Bronchial epithelial cell (primary cell): ENCODE results near the gene SDCBP2. TPM values are rescaled to one million over a fixed set of nuclear protein-coding genes. Genes with fewer than 3 reads are reported as not detected.
A peak's percentile ranks its signal among the peaks of the same experiment; 100 is the strongest.

Experiments
- DNase-seq: peaks from one replicate; pipeline ENCODE4 v3.0.0-alpha.2; 2010; ENCODE audit warnings: low read depth
- FAIRE-seq: peaks from 2 replicates; lab custom pipeline; 2011; peaks lifted over from hg19 to GRCh38; lab: Jason Lieb, UNC
- H3K27me3 ChIP-seq: 2 replicates; pipeline ENCODE4 v1.5.1; 2011; ENCODE audit warnings: low read length; ENCODE audit not compliant: control insufficient read depth, insufficient read depth
- H3K36me3 ChIP-seq: 2 replicates; pipeline ENCODE4 v1.5.1; 2011; ENCODE audit warnings: low read length; ENCODE audit not compliant: control insufficient read depth, insufficient read depth
- H3K4me3 ChIP-seq: 2 replicates; pipeline ENCODE4 v1.5.1; 2011; ENCODE audit warnings: mild to moderate bottlenecking, low read depth, low read length, control low read depth
- CTCF ChIP-seq: IDR thresholded peaks from 2 replicates; pipeline ENCODE4 v1.5.1; 2011; ENCODE audit warnings: mild to moderate bottlenecking, moderate library complexity, low read length, control low read depth, inconsistent platforms; ENCODE audit not compliant: insufficient read depth, severe bottlenecking
- total RNA-seq: library from RNA; depleted of rRNA; stranded (reverse); fragments of >200 nt; gene quantifications from 2 replicates; pipeline ENCODE4 v1.2.1, GENCODE V29; 2014

The SDCBP2 gene
- total RNA-seq, 1 donor from 2014 or later = 96.4 TPM

DNA sequence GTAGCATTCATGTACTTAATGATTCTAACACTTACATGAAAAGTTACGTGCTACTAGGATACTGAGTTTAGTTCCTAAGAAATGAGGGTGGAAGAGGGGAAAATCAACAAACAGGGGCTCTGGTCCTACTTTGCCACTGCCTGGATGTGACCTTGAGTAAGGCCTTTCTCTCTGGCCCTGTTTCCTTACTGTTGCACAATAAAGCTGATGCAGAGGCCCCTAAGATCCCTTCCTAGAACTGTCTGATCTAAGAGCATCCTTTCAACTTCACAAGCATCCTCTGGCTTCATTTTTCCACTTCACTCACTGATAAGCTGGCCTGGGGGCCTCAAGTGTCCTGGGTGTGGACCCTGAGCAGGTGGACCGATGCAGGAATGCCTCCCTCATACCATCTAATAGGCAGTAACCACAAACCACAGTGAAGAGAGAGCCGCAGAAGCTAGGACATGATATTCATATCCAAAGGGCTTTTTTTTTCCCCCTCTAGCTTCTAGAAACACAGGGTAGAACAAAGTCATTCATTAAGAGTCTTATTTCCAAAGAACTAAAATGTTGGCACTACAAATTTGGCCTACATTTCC lies 42.4 kb upstream of the SDCBP2 start:
- Histone ChIP-seq H3K36me3 (peaks cover 14% of the 10 kb centered on the region), H3K27me3 (no peaks in the 10 kb centered on the region)
- no peak for TF ChIP-seq CTCF

DNA sequence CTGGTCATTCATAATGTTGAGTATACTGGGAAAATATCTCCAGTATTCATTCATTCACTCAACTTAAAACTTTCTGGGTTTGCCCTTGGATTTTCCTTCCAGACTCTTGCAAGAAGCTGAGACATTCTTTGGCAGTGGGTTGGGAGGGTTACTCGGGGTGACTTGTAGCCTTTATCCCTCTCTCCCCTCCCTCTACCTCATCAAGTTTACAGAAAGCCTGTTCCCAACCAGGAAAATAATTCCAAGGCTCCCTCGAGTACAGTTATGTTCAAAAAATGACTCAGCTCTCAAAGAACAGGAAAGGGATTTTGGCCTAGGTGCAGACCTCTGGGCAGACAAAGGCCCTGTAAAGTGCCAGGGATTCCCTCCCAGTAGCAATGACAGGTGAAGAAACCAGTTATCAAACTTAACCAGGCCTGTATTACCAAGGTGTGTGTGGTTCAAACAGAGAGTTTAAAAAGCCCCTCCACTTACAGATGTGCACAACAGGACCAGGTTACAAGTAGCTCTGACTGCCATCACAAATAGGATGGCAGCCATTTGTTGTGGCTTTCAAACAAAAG lies 41.7 kb upstream of the SDCBP2 start:
- FAIRE-seq (no peak), DNase-seq (no peak)
- Histone ChIP-seq H3K4me3 (no peak overlapping the region), H3K27me3 (no peaks in the 10 kb centered on the region), H3K36me3 (peaks cover 14% of the 10 kb centered on the region)
- TF ChIP-seq CTCF = no peak

More for the DNA sequence above, 42.4 kb upstream of the SDCBP2 start:
- H3K4me3 ChIP-seq = no peak overlapping the region
- DNase-seq (no peak), FAIRE-seq (no peak)

- Histone ChIP-seq H3K36me3 (peaks cover 14% of the 10 kb centered on the region), H3K4me3 (no peak overlapping the region), H3K27me3 (no peaks in the 10 kb centered on the region)
- DNase-seq (no peak), FAIRE-seq (no peak)
- TF ChIP-seq CTCF = no peak
These were observed 41.0 kb upstream of the SDCBP2 start for GRCh38 chr20:1369970-1370369.

- H3K36me3 ChIP-seq = peaks cover 12% of the 10 kb centered on the region
These were observed 39.7 kb upstream of the SDCBP2 start for GRCh38 chr20:1368448-1369199.

DNA sequence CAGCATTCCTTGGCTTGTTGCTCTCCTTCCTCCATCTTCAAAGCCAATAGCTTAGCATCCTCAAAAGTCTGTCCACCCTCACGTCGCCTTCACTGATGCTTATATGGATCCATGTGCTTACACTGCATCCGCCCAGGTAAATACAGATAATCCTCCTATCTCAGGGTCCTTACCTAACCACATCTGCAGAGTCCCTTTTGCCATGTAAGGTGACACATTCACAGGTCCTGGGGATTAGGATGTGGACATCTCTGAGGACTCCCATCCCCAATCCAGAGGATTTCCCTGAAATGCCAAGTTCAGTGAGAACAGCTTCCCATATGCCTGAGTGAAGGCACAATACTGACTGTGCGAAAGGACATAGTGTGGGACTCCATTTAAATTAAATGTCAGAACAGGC lies 38.5 kb upstream of the SDCBP2 start:
- TF ChIP-seq CTCF = no peak
- FAIRE-seq = no peak
- H3K27me3 ChIP-seq = no peaks in the 10 kb centered on the region
- peaks cover 10% of the 10 kb centered on the region for H3K36me3 ChIP-seq
- DNase-seq = no peak
- no peak overlapping the region for H3K4me3 ChIP-seq

More at GRCh38 chr20:1368448-1369199, 39.7 kb upstream of the SDCBP2 start:
- FAIRE-seq = peak; percentile 98
- TF ChIP-seq CTCF = no peak
- DNase-seq = no peak
- Histone ChIP-seq H3K4me3 (no peak overlapping the region), H3K27me3 (no peaks in the 10 kb centered on the region)
